ENCODE results near the gene SHMT1. TPM values are rescaled to one million over a fixed set of nuclear protein-coding genes. Genes with fewer than 3 reads are reported as not detected.
"Not testable (repeated sequence)": the region's sequence is repeated elsewhere in the genome, so short reads cannot be mapped to it uniquely, and the experiment has no call there.

SHMT1 gene
- total RNA-seq, 2 donors from 2014 or later = 31.6 to 43.0 TPM

DNA sequence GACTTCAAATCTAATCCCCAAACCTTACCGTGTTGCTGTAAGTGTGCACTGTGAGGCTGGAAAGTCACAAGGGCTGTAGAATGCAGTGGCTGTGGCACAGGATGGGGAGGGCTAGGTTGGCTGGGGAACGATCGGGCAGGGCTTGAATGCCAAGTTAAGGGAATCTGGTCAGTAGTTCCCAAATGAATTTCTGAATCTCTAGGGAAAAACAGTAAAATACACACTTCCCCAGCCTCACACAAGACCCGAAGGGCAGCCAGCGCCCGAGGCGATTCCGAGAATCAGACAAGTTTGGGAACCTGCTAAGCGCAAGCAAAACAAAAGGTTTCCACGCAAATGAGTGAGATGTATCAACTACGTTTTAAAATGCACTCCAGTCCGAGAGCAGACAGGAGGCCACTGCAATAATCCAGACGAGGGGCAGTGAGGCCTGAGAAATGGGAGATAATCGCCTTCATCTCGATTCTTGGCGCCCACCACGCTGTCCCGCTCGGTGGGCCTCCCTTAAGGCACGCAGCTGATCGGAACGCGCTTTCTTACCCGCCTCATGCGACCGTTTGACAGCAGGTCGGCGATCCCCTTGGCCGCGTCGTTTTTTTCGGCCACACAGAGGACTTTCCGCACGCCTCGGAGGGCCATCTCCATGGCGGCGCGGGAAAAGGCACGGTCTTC is 49.2 kb downstream of the SHMT1 start:
- Histone ChIP-seq H3K4me3 (peak overlapping the region; percentile 72 to 86), H3K27ac (peak overlapping the region; percentile 83 to 91), H3K9me3 (no peaks in the 10 kb centered on the region), H3K27me3 (replicated peaks; ENCODE audit: insufficient read depth) (no peaks in the 10 kb centered on the region), H3K4me1 (replicated peaks) (peaks cover 24% of the 10 kb centered on the region), H3K36me3 (no peaks in the 10 kb centered on the region)
- WGBS = under 1% methylated on average over 39 of the region's 39 CpGs
- DNase-seq (ENCODE audit: low spot score) = peak; percentile 11
- TF ChIP-seq, protein P1, sequence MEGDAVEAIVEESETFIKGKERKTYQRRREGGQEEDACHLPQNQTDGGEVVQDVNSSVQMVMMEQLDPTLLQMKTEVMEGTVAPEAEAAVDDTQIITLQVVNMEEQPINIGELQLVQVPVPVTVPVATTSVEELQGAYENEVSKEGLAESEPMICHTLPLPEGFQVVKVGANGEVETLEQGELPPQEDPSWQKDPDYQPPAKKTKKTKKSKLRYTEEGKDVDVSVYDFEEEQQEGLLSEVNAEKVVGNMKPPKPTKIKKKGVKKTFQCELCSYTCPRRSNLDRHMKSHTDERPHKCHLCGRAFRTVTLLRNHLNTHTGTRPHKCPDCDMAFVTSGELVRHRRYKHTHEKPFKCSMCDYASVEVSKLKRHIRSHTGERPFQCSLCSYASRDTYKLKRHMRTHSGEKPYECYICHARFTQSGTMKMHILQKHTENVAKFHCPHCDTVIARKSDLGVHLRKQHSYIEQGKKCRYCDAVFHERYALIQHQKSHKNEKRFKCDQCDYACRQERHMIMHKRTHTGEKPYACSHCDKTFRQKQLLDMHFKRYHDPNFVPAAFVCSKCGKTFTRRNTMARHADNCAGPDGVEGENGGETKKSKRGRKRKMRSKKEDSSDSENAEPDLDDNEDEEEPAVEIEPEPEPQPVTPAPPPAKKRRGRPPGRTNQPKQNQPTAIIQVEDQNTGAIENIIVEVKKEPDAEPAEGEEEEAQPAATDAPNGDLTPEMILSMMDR (IDR thresholded peaks at IDR 0.05) = no peak
- TF ChIP-seq POLR2A (IDR thresholded peaks at IDR 0.05) (no peak), POLR2AphosphoS5 (IDR thresholded peaks at IDR 0.05) (no peak)
- intact Hi-C loops (cut with DNase I) = loop anchor here (5.0 kb wide), 1 partner anchor 57 kb away; the partner anchor contains the start of gene FLII

DNA sequence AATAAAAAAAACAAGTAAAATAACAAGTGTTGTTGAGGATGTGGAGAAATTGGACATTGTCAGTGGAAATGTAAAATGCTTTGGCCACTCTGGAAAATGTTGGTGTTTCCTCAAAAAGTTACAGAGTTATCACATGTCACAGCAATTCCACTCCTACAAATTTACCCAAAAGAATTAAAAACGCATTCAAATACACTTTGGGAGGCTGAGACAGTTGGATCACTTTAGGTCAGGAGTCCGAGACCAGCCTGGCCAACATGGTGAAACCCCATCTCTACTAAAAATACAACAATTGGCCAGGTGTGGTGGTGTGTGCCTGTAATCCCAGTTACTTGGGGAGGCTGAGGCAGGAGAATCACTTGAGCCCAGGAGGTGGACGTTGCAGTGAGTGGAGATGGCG is 54.1 kb downstream of the SHMT1 start:
- Histone ChIP-seq H3K36me3 (peaks cover 0 to 9% of the 10 kb centered on the region in 2 donors), H3K4me3 (no peak overlapping the region), H3K4me1 (replicated peaks) (no peaks in the 10 kb centered on the region), H3K9me3 (no peaks in the 10 kb centered on the region), H3K27ac (no peak overlapping the region), H3K27me3 (replicated peaks; ENCODE audit: insufficient read depth) (no peaks in the 10 kb centered on the region)
- 95% methylated on average over 4 of the region's 4 CpGs for WGBS
- DNase-seq (ENCODE audit: low spot score) = no peak
- TF ChIP-seq, protein P1 (IDR thresholded peaks at IDR 0.05) = no peak
- no peak for TF ChIP-seq POLR2AphosphoS5 (IDR thresholded peaks at IDR 0.05)
- TF ChIP-seq POLR2A (IDR thresholded peaks at IDR 0.05) = no peak
- intact Hi-C loops (cut with DNase I) = no loop called here

DNA sequence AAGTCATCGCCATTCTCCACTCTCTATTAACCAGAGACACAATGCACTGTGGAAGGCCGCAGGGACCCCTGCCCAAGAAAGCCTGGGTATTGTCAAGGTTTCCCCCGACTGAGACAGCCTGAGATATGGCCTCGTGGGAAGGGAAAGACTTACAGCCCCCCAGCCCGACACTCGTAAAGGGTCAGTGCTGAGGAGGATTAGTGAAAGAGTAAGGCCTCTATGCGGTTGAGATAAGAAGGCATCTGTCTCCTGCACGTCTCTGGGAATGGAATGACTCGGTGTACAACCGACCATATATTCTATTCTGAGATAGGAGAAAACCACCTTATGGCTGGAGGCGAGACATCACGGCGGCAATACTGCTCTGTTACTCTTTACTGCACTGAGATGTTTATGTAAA is 60.1 kb downstream of the SHMT1 start:
- DNase-seq (ENCODE audit: low spot score); H3K9me3 ChIP-seq; H3K27ac ChIP-seq; intact Hi-C loops (cut with DNase I); H3K27me3 ChIP-seq (replicated peaks; ENCODE audit: insufficient read depth); H3K4me1 ChIP-seq (replicated peaks); H3K4me3 ChIP-seq: not testable (repeated sequence)
- 73% methylated on average over 13 of the region's 13 CpGs for WGBS
- H3K36me3 ChIP-seq = peaks cover 0 to 20% of the 10 kb centered on the region in 2 donors

DNA sequence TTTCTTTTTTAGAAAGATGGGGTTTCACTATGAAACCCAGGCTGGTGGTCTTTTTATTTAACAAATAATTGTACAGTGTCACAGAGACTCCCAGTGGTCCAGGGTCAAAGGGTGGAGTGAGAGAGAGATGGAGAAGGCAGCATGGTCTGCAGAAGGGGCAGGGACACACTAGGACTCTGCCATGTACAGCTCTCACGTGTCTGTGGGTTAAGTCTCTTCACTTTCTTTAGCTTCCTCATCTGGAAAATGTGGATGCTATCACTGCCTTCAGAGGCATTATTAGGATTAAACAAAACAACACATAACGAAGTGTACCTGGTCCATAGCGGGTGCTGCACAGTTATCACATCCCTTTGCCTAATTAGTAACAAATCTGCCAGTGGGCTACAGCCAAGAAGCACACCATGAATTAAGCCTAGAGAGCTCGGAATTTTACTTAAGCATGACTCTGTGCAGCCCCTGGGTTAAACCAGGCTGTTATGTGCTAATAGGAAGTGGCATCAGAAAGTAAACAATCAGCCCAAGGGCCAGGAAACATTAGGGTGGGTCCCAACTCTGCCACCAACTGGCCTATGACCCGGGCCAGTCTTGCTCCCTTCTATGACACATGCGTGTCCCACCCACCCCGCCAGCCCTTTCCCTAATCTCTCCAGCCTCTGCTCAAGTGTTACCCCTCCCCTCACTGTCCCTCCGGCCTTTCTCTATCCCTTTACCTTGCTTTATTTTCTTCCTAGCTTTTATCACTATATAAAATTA is 62.4 kb downstream of the SHMT1 start:
- no peaks in the 10 kb centered on the region for H3K27me3 ChIP-seq (replicated peaks; ENCODE audit: insufficient read depth)
- no peak overlapping the region for H3K27ac ChIP-seq
- DNase-seq (ENCODE audit: low spot score) = no peak
- TF ChIP-seq POLR2A (IDR thresholded peaks at IDR 0.05) (no peak), POLR2AphosphoS5 (IDR thresholded peaks at IDR 0.05) (no peak)
- TF ChIP-seq, protein P1 (IDR thresholded peaks at IDR 0.05) = no peak
- H3K4me3 ChIP-seq = no peak overlapping the region
- H3K9me3 ChIP-seq = no peaks in the 10 kb centered on the region
- peaks cover 0 to 20% of the 10 kb centered on the region in 2 donors for H3K36me3 ChIP-seq
- WGBS = 79% methylated on average over 8 of the region's 8 CpGs
- no peaks in the 10 kb centered on the region for H3K4me1 ChIP-seq (replicated peaks)
- intact Hi-C loops (cut with DNase I) = no loop called here

DNA sequence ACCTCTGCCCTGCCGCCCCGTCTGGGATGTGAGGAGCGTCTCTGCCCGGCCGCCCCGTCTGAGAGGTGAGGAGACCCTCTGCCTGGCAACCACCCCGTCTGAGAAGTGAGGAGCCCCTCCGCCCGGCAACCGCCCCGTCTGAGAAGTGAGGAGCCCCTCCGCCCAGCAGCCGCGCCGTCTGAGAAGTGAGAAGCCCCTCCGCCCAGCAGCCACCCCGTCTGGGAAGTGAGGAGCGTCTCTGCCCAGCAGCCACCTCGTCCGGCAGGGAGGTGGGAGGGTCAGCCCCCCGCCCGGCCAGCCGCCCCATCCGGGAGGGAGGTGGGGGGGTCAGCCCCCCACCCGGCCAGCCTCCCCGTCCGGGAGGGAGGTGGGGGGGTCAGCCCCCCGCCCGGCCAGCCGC is 65.3 kb downstream of the SHMT1 start:
- H3K4me3 ChIP-seq; H3K9me3 ChIP-seq; H3K4me1 ChIP-seq (replicated peaks); H3K27me3 ChIP-seq (replicated peaks; ENCODE audit: insufficient read depth); DNase-seq (ENCODE audit: low spot score); intact Hi-C loops (cut with DNase I); H3K27ac ChIP-seq: not testable (repeated sequence)
- no CpG with 5 or more reads among the region's 30 CpGs for WGBS
- peaks cover 0 to 11% of the 10 kb centered on the region in 2 donors for H3K36me3 ChIP-seq
